HepG2 (cell line): ENCODE data around the gene ZNF740. TPM values are rescaled to one million over a fixed set of nuclear protein-coding genes. Genes with fewer than 3 reads are reported as not detected.
A peak's percentile ranks its signal among the peaks of the same experiment; 100 is the strongest.

Experiments used
- ARNTL ChIP-seq: sonication (generic); formaldehyde crosslinking; IDR thresholded peaks from 2 replicates; pipeline ENCODE4 v1.4.0; 2020; ENCODE audit warnings: mild to moderate bottlenecking, missing genetic modification reagents
- CHD2 ChIP-seq: IDR thresholded peaks from 2 replicates; pipeline ENCODE4 v1.6.1; 2011; ENCODE audit warnings: low read depth, low read length, improper control_type of control experiment
- EEA1 ChIP-seq: sonication (generic); formaldehyde crosslinking; IDR thresholded peaks from 2 replicates; pipeline ENCODE4 v1.5.1; 2020; ENCODE audit warnings: mild to moderate bottlenecking, missing genetic modification reagents, borderline replicate concordance
- RCOR2 ChIP-seq: IDR thresholded peaks from 2 replicates; pipeline ENCODE4 v1.6.1; 2016; ENCODE audit warnings: missing biosample characterization, missing genetic modification reagents
- REPIN1 ChIP-seq: sonication (generic); formaldehyde crosslinking; IDR thresholded peaks from 2 replicates; pipeline ENCODE4 v1.8.0; 2022; ENCODE audit warnings: missing genetic modification reagents, low read depth, mild to moderate bottlenecking, borderline replicate concordance
- RFX5 ChIP-seq: IDR thresholded peaks from 2 replicates; pipeline ENCODE4 v1.6.1; 2011; ENCODE audit warnings: low read depth, low read length, improper control_type of control experiment
- SIX1 ChIP-seq: sonication (generic); formaldehyde crosslinking; IDR thresholded peaks from 2 replicates; pipeline ENCODE4 v1.4.0; 2020; ENCODE audit warnings: missing genetic modification reagents, borderline replicate concordance
- TMF1 ChIP-seq: sonication (generic); formaldehyde crosslinking; IDR thresholded peaks from 2 replicates; pipeline ENCODE4 v1.8.1; 2022; ENCODE audit warnings: low read depth, missing genetic modification reagents
- ZNF143 ChIP-seq: sonication (generic); formaldehyde crosslinking; IDR thresholded peaks from 2 replicates; pipeline ENCODE4 v1.4.0; 2020; ENCODE audit warnings: missing genetic modification reagents
- ZNF33A ChIP-seq: sonication (generic); formaldehyde crosslinking; IDR thresholded peaks from 2 replicates; pipeline ENCODE4 v1.5.1; 2020; ENCODE audit warnings: missing genetic modification reagents, mild to moderate bottlenecking, moderate library complexity, borderline replicate concordance
- ZNF354B ChIP-seq: sonication (generic); formaldehyde crosslinking; IDR thresholded peaks from 2 replicates; pipeline ENCODE4 v1.8.0; 2022; ENCODE audit warnings: mild to moderate bottlenecking, missing genetic modification reagents
- ZNF737 ChIP-seq: sonication (generic); formaldehyde crosslinking; IDR thresholded peaks from 2 replicates; pipeline ENCODE4 v1.5.0; 2020; ENCODE audit warnings: missing genetic modification reagents, mild to moderate bottlenecking, borderline replicate concordance
- ZNF879 ChIP-seq: sonication (generic); formaldehyde crosslinking; IDR thresholded peaks from 2 replicates; pipeline ENCODE4 v1.8.1; 2023; ENCODE audit warnings: missing genetic modification reagents
- polyA plus RNA-seq, 8 experiments: library from polyadenylated mRNA; depleted of rRNA in 3 of 8; stranded (reverse) in 7 of 8; unstranded in 1 of 8; fragments of >200 nt; fragmentation: Illumina TruSeq in 4 of 8; extraction: Trizol in 4 of 8; gene quantifications; 2 replicates each; pipeline versions ENCODE4 v1.2.1 to v1.2.3, GENCODE V29; 2011 to 2016; ENCODE audit warnings: low read depth in 4 of 8, missing spikeins in 1 of 8, mixed read lengths in 1 of 8; ENCODE audit not compliant: insufficient read depth in 1 of 8
- total RNA-seq, 5 experiments: library from RNA; depleted of rRNA; stranded (reverse); fragments of >200 nt; fragmentation: Illumina TruSeq; extraction: Trizol; gene quantifications; 2 replicates each; pipeline ENCODE4 v1.2.3, GENCODE V29; 2016; ENCODE audit warnings: low read depth in 1 of 5
- TF ChIP-seq, protein P1 (sequence below): IDR thresholded peaks from 2 replicates; pipeline ENCODE4 v1.6.1; 2012; ENCODE audit warnings: inconsistent platforms
- TF ChIP-seq, protein P2 (sequence below): sonication (generic); formaldehyde crosslinking; IDR thresholded peaks from 2 replicates; pipeline ENCODE4 v1.4.0; 2020; ENCODE audit warnings: missing genetic modification reagents
- TF ChIP-seq, protein P3 (sequence below): sonication (generic); formaldehyde crosslinking; IDR thresholded peaks from 2 replicates; pipeline ENCODE4 v1.4.0; 2020; ENCODE audit warnings: missing genetic modification reagents, mild to moderate bottlenecking, borderline replicate concordance
- TF ChIP-seq, protein P4 (sequence below): sonication (generic); formaldehyde crosslinking; conservative IDR thresholded peaks from 2 replicates; pipeline ENCODE4 v1.4.0; 2020; ENCODE audit warnings: missing genetic modification reagents
- TF ChIP-seq, protein P5 (sequence below): sonication (generic); formaldehyde crosslinking; IDR thresholded peaks from 2 replicates; pipeline ENCODE4 v1.9.0; 2021; ENCODE audit warnings: missing genetic modification reagents, mild to moderate bottlenecking, borderline replicate concordance
- TF ChIP-seq, protein P6 (sequence below): sonication (generic); formaldehyde crosslinking; IDR thresholded peaks from 2 replicates; pipeline ENCODE4 v1.5.0; 2020; ENCODE audit warnings: mild to moderate bottlenecking, missing genetic modification reagents

Gene ZNF740
- total and polyA plus RNA-seq, 2 of the 13 experiments (the other 11 are each of a cell fraction or from before 2014, with no cell fraction given): 16.9 to 19.0 TPM

DNA sequence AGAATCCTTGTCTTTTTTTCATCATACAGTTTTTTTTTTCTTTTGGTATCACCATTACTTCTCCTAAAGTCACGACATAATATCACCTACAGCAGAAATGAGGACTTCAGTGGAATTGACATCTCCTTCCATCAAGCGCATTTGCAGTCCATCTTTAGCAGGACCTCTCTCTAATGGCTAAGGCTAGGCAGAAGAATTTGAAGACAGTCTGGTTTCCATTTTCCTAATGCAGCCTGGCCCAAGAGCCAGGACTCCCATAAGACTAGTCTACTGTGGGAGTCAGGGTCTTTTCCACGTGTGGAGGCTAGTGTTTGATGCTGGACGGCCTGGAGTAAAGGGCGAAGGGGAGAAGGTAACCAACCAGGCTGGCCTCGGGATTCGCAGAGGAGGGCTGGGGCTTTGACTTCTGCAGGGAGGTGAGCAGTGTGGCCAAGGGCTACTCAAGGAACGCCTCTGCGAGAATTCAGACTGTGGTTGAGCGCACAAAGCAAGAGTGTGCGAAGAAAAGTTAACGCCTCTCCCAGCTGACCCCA, 769 bp upstream of the ZNF740 start (continued):
- TF ChIP-seq, protein P1, sequence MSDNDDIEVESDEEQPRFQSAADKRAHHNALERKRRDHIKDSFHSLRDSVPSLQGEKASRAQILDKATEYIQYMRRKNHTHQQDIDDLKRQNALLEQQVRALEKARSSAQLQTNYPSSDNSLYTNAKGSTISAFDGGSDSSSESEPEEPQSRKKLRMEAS: peak; percentile 9; the same call in 1 of the 2 replicates
- TF ChIP-seq TMF1 (CRISPR knock-in tag) (0 out of 2 replicates have a peak, but pooled peaks have one; percentile 20), ZNF354B (0 out of 2 replicates have a peak, but pooled peaks have one; percentile 92), ZNF737 (CRISPR knock-in tag) (peak; percentile 84; the same call in 1 of the 2 replicates), RCOR2 (CRISPR knock-in tag) (no peak), ZNF879 (no peak), ARNTL (CRISPR knock-in tag) (no peak), CHD2 (no peak), REPIN1 (CRISPR knock-in tag) (no peak), ZNF143 (no peak), SIX1 (CRISPR knock-in tag) (0 out of 2 replicates have a peak, but pooled peaks have one; percentile 12), ZNF33A (CRISPR knock-in tag) (no peak), RFX5 (no peak), EEA1 (CRISPR knock-in tag) (0 out of 2 replicates have a peak, but pooled peaks have one; percentile 55)
- TF ChIP-seq, protein P2, sequence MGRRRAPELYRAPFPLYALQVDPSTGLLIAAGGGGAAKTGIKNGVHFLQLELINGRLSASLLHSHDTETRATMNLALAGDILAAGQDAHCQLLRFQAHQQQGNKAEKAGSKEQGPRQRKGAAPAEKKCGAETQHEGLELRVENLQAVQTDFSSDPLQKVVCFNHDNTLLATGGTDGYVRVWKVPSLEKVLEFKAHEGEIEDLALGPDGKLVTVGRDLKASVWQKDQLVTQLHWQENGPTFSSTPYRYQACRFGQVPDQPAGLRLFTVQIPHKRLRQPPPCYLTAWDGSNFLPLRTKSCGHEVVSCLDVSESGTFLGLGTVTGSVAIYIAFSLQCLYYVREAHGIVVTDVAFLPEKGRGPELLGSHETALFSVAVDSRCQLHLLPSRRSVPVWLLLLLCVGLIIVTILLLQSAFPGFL (CRISPR knock-in tag): no peak
- TF ChIP-seq, protein P3, sequence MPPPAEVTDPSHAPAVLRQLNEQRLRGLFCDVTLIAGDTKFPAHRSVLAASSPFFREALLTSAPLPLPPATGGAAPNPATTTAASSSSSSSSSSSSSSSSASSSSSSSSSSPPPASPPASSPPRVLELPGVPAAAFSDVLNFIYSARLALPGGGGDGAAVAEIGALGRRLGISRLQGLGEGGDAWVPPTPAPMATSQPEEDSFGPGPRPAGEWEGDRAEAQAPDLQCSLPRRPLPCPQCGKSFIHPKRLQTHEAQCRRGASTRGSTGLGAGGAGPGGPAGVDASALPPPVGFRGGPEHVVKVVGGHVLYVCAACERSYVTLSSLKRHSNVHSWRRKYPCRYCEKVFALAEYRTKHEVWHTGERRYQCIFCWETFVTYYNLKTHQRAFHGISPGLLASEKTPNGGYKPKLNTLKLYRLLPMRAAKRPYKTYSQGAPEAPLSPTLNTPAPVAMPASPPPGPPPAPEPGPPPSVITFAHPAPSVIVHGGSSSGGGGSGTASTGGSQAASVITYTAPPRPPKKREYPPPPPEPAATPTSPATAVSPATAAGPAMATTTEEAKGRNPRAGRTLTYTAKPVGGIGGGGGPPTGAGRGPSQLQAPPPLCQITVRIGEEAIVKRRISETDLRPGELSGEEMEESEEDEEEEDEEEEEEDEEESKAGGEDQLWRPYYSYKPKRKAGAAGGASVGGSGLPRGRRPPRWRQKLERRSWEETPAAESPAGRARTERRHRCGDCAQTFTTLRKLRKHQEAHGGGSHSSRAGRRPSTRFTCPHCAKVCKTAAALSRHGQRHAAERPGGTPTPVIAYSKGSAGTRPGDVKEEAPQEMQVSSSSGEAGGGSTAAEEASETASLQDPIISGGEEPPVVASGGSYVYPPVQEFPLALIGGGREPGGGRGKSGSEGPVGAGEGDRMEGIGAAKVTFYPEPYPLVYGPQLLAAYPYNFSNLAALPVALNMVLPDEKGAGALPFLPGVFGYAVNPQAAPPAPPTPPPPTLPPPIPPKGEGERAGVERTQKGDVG (CRISPR knock-in tag): no peak
- TF ChIP-seq, protein P4, sequence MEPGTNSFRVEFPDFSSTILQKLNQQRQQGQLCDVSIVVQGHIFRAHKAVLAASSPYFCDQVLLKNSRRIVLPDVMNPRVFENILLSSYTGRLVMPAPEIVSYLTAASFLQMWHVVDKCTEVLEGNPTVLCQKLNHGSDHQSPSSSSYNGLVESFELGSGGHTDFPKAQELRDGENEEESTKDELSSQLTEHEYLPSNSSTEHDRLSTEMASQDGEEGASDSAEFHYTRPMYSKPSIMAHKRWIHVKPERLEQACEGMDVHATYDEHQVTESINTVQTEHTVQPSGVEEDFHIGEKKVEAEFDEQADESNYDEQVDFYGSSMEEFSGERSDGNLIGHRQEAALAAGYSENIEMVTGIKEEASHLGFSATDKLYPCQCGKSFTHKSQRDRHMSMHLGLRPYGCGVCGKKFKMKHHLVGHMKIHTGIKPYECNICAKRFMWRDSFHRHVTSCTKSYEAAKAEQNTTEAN: 0 out of 2 replicates have a peak, but pooled peaks have one; percentile 5
- TF ChIP-seq, protein P5, sequence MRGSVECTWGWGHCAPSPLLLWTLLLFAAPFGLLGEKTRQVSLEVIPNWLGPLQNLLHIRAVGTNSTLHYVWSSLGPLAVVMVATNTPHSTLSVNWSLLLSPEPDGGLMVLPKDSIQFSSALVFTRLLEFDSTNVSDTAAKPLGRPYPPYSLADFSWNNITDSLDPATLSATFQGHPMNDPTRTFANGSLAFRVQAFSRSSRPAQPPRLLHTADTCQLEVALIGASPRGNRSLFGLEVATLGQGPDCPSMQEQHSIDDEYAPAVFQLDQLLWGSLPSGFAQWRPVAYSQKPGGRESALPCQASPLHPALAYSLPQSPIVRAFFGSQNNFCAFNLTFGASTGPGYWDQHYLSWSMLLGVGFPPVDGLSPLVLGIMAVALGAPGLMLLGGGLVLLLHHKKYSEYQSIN: no peak
- TF ChIP-seq, protein P6, sequence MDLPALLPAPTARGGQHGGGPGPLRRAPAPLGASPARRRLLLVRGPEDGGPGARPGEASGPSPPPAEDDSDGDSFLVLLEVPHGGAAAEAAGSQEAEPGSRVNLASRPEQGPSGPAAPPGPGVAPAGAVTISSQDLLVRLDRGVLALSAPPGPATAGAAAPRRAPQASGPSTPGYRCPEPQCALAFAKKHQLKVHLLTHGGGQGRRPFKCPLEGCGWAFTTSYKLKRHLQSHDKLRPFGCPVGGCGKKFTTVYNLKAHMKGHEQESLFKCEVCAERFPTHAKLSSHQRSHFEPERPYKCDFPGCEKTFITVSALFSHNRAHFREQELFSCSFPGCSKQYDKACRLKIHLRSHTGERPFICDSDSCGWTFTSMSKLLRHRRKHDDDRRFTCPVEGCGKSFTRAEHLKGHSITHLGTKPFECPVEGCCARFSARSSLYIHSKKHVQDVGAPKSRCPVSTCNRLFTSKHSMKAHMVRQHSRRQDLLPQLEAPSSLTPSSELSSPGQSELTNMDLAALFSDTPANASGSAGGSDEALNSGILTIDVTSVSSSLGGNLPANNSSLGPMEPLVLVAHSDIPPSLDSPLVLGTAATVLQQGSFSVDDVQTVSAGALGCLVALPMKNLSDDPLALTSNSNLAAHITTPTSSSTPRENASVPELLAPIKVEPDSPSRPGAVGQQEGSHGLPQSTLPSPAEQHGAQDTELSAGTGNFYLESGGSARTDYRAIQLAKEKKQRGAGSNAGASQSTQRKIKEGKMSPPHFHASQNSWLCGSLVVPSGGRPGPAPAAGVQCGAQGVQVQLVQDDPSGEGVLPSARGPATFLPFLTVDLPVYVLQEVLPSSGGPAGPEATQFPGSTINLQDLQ: peak; percentile 21; the same call in 1 of the 2 replicates
